ENCODE measurements around the gene PTPRD. TPM values are rescaled to one million over a fixed set of nuclear protein-coding genes. Genes with fewer than 3 reads are reported as not detected.
"Not testable (repeated sequence)": the region's sequence is repeated elsewhere in the genome, so short reads cannot be mapped to it uniquely, and the experiment has no call there.

The PTPRD gene
- total and polyA plus RNA-seq, 2 experiments from 2014 or later: 11.5 to 58.0 TPM

DNA sequence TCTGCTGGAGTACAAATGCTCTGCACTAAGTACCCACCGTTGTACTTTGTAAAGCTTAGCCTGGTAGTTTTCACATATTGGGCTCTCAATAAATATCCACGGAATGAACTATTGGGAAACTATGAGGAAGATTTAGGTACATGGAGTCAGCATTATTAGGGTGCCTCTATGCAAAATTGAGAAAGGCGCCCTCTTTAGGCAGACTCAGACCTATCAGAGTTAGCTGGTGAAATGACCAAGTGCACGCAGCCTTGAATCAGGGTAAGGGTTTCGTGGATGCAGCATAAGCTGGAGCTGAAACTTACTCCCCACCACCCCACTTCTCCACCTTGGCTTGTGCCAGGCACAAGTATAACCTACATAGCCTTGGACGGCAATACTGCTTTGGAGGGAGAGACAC is 1634.5 kb downstream of the PTPRD start:
- ATAC-seq (no peak), DNase-seq (ENCODE audit: low spot score) (peak; percentile 19)
- Histone ChIP-seq H3K4me3 (no peak overlapping the region), H3K36me3 (ENCODE audit: insufficient read depth) (no peaks in the 10 kb centered on the region), H3K79me2 (replicated peaks; ENCODE audit: insufficient read depth) (no peaks in the 10 kb centered on the region), H3F3A (replicated peaks; ENCODE audit: low read depth) (no peaks in the 10 kb centered on the region), H3K4me1 (ENCODE audit: insufficient read depth) (no peaks in the 10 kb centered on the region), H3K27ac (ENCODE audit: low read depth) (no peak overlapping the region), H3K27me3 (ENCODE audit: insufficient read depth) (no peaks in the 10 kb centered on the region), H4K20me1 (replicated peaks; ENCODE audit: insufficient read depth) (no peaks in the 10 kb centered on the region), H3K4me2 (no peak overlapping the region), H2AFZ (peak overlapping the region; percentile 70; the same call in 1 of the 2 replicates), H3K9me2 (ENCODE audit: insufficient read depth) (no peaks in the 10 kb centered on the region)
- Mint-ChIP-seq H3K4me1 (no peaks in the 10 kb centered on the region), H3K9me3 (no peaks in the 10 kb centered on the region), H3K4me3 (no peak overlapping the region), H3K36me3 (ENCODE audit: low read depth) (no peaks in the 10 kb centered on the region), H3K27me3 (ENCODE audit: insufficient read depth, low read depth, poor library complexity) (no peaks in the 10 kb centered on the region), H3K27ac (no peak overlapping the region)
- TF ChIP-seq ZNF114 (CRISPR knock-in tag; IDR thresholded peaks at IDR 0.05) (no peak), CREB1 (CRISPR knock-in tag; IDR thresholded peaks at IDR 0.05; ENCODE audit: low read depth) (no peak), POLR2AphosphoS5 (IDR thresholded peaks at IDR 0.05; ENCODE audit: low read depth) (no peak)
- TF ChIP-seq, protein P1, sequence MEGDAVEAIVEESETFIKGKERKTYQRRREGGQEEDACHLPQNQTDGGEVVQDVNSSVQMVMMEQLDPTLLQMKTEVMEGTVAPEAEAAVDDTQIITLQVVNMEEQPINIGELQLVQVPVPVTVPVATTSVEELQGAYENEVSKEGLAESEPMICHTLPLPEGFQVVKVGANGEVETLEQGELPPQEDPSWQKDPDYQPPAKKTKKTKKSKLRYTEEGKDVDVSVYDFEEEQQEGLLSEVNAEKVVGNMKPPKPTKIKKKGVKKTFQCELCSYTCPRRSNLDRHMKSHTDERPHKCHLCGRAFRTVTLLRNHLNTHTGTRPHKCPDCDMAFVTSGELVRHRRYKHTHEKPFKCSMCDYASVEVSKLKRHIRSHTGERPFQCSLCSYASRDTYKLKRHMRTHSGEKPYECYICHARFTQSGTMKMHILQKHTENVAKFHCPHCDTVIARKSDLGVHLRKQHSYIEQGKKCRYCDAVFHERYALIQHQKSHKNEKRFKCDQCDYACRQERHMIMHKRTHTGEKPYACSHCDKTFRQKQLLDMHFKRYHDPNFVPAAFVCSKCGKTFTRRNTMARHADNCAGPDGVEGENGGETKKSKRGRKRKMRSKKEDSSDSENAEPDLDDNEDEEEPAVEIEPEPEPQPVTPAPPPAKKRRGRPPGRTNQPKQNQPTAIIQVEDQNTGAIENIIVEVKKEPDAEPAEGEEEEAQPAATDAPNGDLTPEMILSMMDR (conservative IDR thresholded peaks at IDR 0.05; ENCODE audit: low read depth in 2 of 2): peak; percentile 52 to 55

DNA sequence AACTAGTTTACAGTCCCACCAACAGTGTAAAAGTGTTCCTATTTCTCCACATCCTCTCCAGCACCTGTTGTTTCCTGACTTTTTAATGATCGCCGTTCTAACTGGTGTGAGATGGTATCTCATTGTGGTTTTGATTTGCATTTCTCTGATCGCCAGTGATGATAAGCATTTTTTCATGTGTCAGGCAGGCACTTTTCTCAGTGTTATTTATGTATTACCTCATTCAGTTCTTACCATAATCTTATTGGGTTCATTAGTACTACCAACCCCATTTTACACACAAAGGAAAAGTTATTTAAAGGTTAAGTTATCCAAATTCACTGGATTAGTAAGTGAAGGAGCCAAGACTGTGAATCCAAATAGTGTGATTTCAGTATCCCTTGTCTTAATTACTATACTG is 1644.5 kb downstream of the PTPRD start:
- DNase-seq (ENCODE audit: low spot score); H2AFZ ChIP-seq; H3K4me2 ChIP-seq; H3K4me3 Mint-ChIP-seq; H3K9me2 ChIP-seq (ENCODE audit: insufficient read depth); H3K36me3 Mint-ChIP-seq (ENCODE audit: low read depth); ATAC-seq; H3K4me1 Mint-ChIP-seq; H3K27me3 Mint-ChIP-seq (ENCODE audit: insufficient read depth, low read depth, poor library complexity); H3K4me3 ChIP-seq; H3K27ac Mint-ChIP-seq; H3K4me1 ChIP-seq (ENCODE audit: insufficient read depth); H4K20me1 ChIP-seq (replicated peaks; ENCODE audit: insufficient read depth); H3K79me2 ChIP-seq (replicated peaks; ENCODE audit: insufficient read depth); H3K27ac ChIP-seq (ENCODE audit: low read depth); H3F3A ChIP-seq (replicated peaks; ENCODE audit: low read depth); H3K36me3 ChIP-seq (ENCODE audit: insufficient read depth); H3K27me3 ChIP-seq (ENCODE audit: insufficient read depth); H3K9me3 Mint-ChIP-seq: not testable (repeated sequence)

DNA sequence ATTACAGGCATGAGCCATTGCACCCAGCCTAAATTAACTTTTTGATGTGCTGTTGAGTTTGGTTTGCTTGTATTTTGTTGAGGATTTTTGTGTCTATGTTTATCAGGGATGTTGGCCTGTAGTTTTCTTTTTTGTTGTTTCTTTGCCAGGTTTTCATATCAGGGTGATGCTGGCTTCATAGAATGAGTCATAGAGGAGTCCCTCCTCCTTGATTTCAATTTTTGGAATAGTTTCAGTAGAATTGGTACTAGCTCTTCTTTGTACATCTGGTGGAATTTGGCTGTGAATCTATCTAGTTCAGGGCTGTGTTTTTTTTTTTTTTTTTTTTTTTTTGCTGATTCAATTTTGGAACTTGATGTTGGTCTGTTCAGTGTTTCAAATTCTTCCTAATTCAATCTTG is 1648.9 kb downstream of the PTPRD start:
- no peak for TF ChIP-seq POLR2AphosphoS5 (IDR thresholded peaks at IDR 0.05; ENCODE audit: low read depth)
- DNase-seq (ENCODE audit: low spot score): no peak
- Histone ChIP-seq H3K27me3 (ENCODE audit: insufficient read depth) (no peaks in the 10 kb centered on the region), H3K4me1 (ENCODE audit: insufficient read depth) (no peaks in the 10 kb centered on the region), H4K20me1 (replicated peaks; ENCODE audit: insufficient read depth) (no peaks in the 10 kb centered on the region), H3K4me2 (no peak overlapping the region), H3F3A (replicated peaks; ENCODE audit: low read depth) (no peaks in the 10 kb centered on the region), H2AFZ (no peak overlapping the region), H3K9me2 (ENCODE audit: insufficient read depth) (0 out of 2 replicates have a peak, but pooled peaks cover 1% of the 10 kb centered on the region), H3K79me2 (replicated peaks; ENCODE audit: insufficient read depth) (no peaks in the 10 kb centered on the region), H3K27ac (ENCODE audit: low read depth) (no peak overlapping the region), H3K4me3 (no peak overlapping the region), H3K36me3 (ENCODE audit: insufficient read depth) (no peaks in the 10 kb centered on the region)
- Mint-ChIP-seq H3K36me3 (ENCODE audit: low read depth) (no peaks in the 10 kb centered on the region), H3K4me3 (no peak overlapping the region), H3K27ac (no peak overlapping the region), H3K4me1 (peaks cover 5% of the 10 kb centered on the region; the same call in 1 of the 3 replicates), H3K9me3 (no peaks in the 10 kb centered on the region), H3K27me3 (ENCODE audit: insufficient read depth, low read depth, poor library complexity) (peaks cover 2% of the 10 kb centered on the region)
- no peak for ATAC-seq
